Dedifferentiated amniotic fluid mesenchymal stem cell (primary cell): ENCODE results near the gene FGF3.

Source experiments
- DNase-seq: peaks from one replicate; pipeline ENCODE4 v3.0.0-alpha.2; 2016; ENCODE audit errors: extremely low spot score

Gene FGF3

DNA sequence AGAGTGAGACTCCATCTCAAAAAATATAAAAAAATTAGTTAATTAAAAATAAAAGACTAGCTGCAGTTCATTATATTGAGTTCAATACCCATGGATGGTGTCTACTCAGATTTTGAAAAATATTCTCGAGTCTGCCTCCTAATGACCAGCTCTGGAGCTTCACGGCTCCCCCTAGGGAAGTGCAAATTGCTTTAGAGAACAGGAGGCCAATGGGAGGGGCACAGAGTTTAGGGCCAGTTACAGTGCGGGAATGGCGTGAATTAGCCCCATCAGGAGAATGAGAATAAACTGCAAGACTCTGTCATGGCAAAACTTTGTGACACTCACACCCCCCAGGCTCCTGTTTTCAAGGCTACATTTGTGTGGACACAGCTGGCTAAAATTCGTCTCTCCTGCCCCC, 48.7 kb downstream of the FGF3 start:
- DNase-seq = no peak

DNA sequence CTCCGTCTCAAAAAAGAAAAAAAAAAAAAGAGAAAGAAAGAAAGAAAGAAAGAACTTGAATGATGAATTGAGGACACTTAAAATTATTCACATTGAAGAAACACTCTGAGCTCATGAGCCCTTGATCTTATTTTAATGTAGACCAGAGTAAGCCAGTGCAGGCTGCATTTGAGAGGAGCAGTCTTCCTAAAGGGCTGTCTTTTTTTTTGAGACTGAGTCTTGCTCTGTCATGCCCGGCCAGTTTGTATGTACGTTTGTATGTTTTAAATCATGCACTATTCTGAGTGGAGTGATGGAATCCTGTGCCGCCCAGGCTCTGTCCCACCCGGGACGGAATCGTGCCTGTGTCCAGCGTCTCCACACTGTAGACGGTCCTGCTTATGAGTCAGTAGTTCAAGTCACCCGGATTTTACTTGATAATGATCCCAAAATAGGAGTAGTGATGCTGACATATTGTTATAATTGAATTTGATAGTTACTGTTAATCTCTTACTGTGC, 53.7 kb downstream of the FGF3 start:
- DNase-seq = no peak

DNA sequence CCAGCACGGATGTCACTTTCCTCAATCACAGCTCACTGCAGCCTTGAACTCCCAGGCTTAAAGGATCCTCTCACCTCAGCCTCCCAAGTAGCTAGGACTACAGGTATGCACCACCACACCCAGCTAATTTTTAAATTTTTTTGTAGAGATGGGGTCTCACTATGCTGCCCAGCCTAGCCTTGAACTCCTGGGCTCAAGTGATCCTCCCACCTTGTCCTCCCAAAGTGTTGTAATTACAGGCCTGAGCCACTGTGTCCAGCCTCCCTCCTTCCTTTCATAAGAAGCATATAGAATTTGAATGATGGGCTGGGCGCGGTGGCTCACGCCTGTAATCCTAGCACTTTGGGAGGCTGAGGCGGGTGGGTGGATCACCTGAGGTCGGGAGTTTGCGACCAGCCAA, 54.3 kb downstream of the FGF3 start:
- DNase-seq = peak; percentile 4

DNA sequence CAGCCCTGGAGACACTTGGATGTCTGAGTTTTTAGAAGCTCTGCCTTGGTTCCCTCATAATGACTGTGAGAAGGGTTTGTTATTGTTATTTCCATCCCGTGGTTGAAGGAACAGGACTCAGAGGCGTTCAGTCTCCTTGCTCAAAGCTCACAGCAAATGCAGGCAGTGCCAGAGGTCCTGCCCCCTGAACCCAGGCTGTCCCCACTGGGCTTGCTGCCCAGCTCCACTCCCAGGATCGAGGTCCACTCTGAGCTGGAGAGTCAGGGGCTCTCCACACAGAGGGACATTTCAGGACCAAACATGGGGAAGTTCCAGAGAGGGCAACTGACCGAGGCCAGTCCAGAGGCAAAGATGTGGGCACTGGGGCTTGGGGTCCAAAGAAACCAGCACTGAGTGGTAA, 58.9 kb downstream of the FGF3 start:
- DNase-seq = no peak
